ENCODE data around the gene KRT77. TPM values are rescaled to one million over a fixed set of nuclear protein-coding genes. Genes with fewer than 3 reads are reported as not detected.

KRT77 gene
- total RNA-seq, 6 donors from 2014 or later, result not detected

DNA sequence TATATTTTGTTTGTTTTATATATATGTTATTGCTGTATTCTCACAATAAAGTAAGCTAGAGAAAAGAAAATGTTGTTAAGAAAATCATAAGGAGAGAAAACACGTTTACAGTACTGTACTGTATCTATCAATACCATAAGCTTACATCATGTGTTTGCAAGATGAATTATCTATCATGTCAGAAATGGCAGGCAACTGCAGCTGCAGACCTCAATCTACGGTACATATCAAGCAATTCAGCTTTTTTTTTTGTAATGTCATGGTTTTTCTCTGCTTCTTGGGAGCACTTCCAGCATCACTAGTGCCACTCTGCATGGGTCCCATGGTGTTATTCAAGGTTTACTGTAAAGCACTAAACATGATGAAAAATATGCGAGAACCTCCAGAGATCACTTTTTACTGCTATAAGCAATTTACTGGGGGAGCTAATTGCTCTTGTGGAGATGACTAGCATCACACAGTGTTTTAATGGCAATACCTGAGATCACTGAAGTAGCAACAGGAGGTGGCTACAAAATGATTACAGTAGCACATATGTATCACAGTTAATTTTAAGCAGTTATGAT, 42.3 kb downstream of the KRT77 start:
- Histone ChIP-seq H3K27ac (no peak overlapping the region), H3K4me1 (no peaks in the 10 kb centered on the region), H3K9me3 (no peaks in the 10 kb centered on the region), H3K4me3 (no peak overlapping the region), H3K36me3 (no peaks in the 10 kb centered on the region), H3K27me3 (no peaks in the 10 kb centered on the region)
- no peak for DNase-seq
- ATAC-seq (ENCODE audit: low FRiP score in 2 of 2), result no peak
- TF ChIP-seq EP300 (IDR thresholded peaks at IDR 0.05), result no peak
- TF ChIP-seq POLR2A (IDR thresholded peaks at IDR 0.05), result no peak
- no peak for TF ChIP-seq POLR2AphosphoS5 (IDR thresholded peaks at IDR 0.05)
- TF ChIP-seq CTCF (IDR thresholded peaks at IDR 0.05), result no peak
- WGBS, 2 donors, result 76 to 80% methylated on average over 3 of the region's 3 CpGs

DNA sequence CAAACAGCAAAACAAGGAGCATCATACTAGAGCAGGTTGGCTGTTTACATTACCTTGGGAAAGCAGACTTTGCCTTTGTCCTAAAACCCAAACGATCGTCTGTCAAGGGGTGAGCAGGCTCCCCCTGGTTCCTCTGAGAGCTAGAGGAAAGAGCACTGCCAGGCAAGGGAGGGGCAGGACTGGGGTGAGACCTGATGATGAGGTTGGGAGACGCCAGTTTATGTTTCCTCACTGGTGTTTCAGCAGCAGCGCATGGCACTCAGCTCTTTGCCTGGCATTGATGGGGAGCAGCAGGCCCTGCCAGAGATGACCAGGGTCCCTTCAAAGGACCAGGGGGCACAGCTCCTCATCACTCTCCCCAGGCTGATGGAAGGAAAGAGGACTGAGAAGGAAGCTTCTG, 43.4 kb downstream of the KRT77 start:
- TF ChIP-seq POLR2AphosphoS5 (IDR thresholded peaks at IDR 0.05) (no peak), EP300 (IDR thresholded peaks at IDR 0.05) (no peak), CTCF (IDR thresholded peaks at IDR 0.05) (no peak), POLR2A (IDR thresholded peaks at IDR 0.05) (no peak)
- H3K4me3 ChIP-seq, result no peak overlapping the region
- no peaks in the 10 kb centered on the region for H3K27me3 ChIP-seq
- no peak for ATAC-seq (ENCODE audit: low FRiP score in 2 of 2)
- no peaks in the 10 kb centered on the region for H3K4me1 ChIP-seq
- DNase-seq, result no peak
- 76 to 81% methylated on average over 4 of the region's 4 CpGs for WGBS, 2 donors
- no peaks in the 10 kb centered on the region for H3K9me3 ChIP-seq
- no peaks in the 10 kb centered on the region for H3K36me3 ChIP-seq
- no peak overlapping the region for H3K27ac ChIP-seq

GRCh38 chr12:52659395-52659794, 43.9 kb downstream of the KRT77 start:
- no peaks in the 10 kb centered on the region for H3K36me3 ChIP-seq
- no peaks in the 10 kb centered on the region for H3K9me3 ChIP-seq
- no peaks in the 10 kb centered on the region for H3K4me1 ChIP-seq
- DNase-seq (no peak), ATAC-seq (ENCODE audit: low FRiP score in 2 of 2) (no peak)
- H3K27me3 ChIP-seq, result no peaks in the 10 kb centered on the region
- H3K27ac ChIP-seq, result no peak overlapping the region
- WGBS, 2 donors, result 81 to 83% methylated on average over 7 of the region's 7 CpGs
- TF ChIP-seq POLR2AphosphoS5 (IDR thresholded peaks at IDR 0.05) (no peak), EP300 (IDR thresholded peaks at IDR 0.05) (no peak), CTCF (IDR thresholded peaks at IDR 0.05) (no peak), POLR2A (IDR thresholded peaks at IDR 0.05) (no peak)
- no peak overlapping the region for H3K4me3 ChIP-seq

GRCh38 chr12:52658196-52658595, 45.1 kb downstream of the KRT77 start:
- WGBS, 2 donors, result 57 to 68% methylated on average over 3 to 4 of the region's 4 CpGs
- no peaks in the 10 kb centered on the region for H3K27me3 ChIP-seq
- no peaks in the 10 kb centered on the region for H3K9me3 ChIP-seq
- H3K27ac ChIP-seq, result no peak overlapping the region
- no peaks in the 10 kb centered on the region for H3K4me1 ChIP-seq
- H3K4me3 ChIP-seq, result no peak overlapping the region
- TF ChIP-seq POLR2AphosphoS5 (IDR thresholded peaks at IDR 0.05) (no peak), EP300 (IDR thresholded peaks at IDR 0.05) (no peak), POLR2A (IDR thresholded peaks at IDR 0.05) (no peak), CTCF (IDR thresholded peaks at IDR 0.05) (no peak)
- no peak for DNase-seq
- H3K36me3 ChIP-seq, result no peaks in the 10 kb centered on the region
- no peak for ATAC-seq (ENCODE audit: low FRiP score in 2 of 2)

GRCh38 chr12:52657250-52657902, 45.9 kb downstream of the KRT77 start:
- Histone ChIP-seq H3K36me3 (no peaks in the 10 kb centered on the region), H3K4me3 (no peak overlapping the region), H3K27ac (no peak overlapping the region), H3K27me3 (no peaks in the 10 kb centered on the region), H3K4me1 (no peaks in the 10 kb centered on the region), H3K9me3 (no peaks in the 10 kb centered on the region)
- 77 to 84% methylated on average over 6 of the region's 6 CpGs for WGBS, 2 donors
- DNase-seq (no peak), ATAC-seq (ENCODE audit: low FRiP score in 2 of 2) (no peak)
- TF ChIP-seq POLR2A (IDR thresholded peaks at IDR 0.05) (no peak), POLR2AphosphoS5 (IDR thresholded peaks at IDR 0.05) (no peak), CTCF (IDR thresholded peaks at IDR 0.05) (no peak), EP300 (IDR thresholded peaks at IDR 0.05) (no peak)
